Activated CD8-positive, alpha-beta T cell treated with anti-CD3 and anti-CD28 coated beads, Interleukin-2, amount 10 ng/mL, durations not matched to agents 7 days and 5 days (primary cell): ENCODE results near the gene ASCL2. TPM values are rescaled to one million over a fixed set of nuclear protein-coding genes. Genes with fewer than 3 reads are reported as not detected.

Experiments
- ATAC-seq: fragments of 150-1000 bp; cut with Tn5 transposase; one replicate; pipeline ENCODE4 v1.10.0; 2021; ENCODE audit warnings: moderate library complexity
- CTCF ChIA-PET: fragments of 350-600 bp; sonication (Branson Sonifier 250); formaldehyde crosslinking; loops from one replicate; lab custom pipeline; 2021; ENCODE audit warnings: antibody characterized with exemption; lab: Charles Lee
- POLR2A ChIA-PET: fragments of 350-600 bp; sonication (Branson Sonifier 250); formaldehyde crosslinking; loops from one replicate; lab custom pipeline; 2021; ENCODE audit warnings: antibody characterized with exemption; lab: Charles Lee
- DNase-seq: peaks from one replicate; pipeline ENCODE4 v3.0.0-alpha.2; 2020
- H3K27ac Mint-ChIP-seq: one replicate; pipeline ENCODE4 v1.8.0; 2021; ENCODE audit warnings: mild to moderate bottlenecking, mixed read lengths
- H3K27me3 Mint-ChIP-seq: one replicate; pipeline ENCODE4 v1.8.0; 2021; ENCODE audit warnings: low read depth, mixed read lengths
- H3K36me3 Mint-ChIP-seq: one replicate; pipeline ENCODE4 v1.8.0; 2021; ENCODE audit warnings: low read depth, mixed read lengths
- H3K4me1 Mint-ChIP-seq: one replicate; pipeline ENCODE4 v1.8.0; 2021; ENCODE audit warnings: low read depth, mixed read lengths
- H3K4me3 Mint-ChIP-seq: one replicate; pipeline ENCODE4 v1.8.0; 2021; ENCODE audit warnings: mild to moderate bottlenecking, mixed read lengths
- H3K9me3 Mint-ChIP-seq: one replicate; pipeline ENCODE4 v1.8.0; 2022; ENCODE audit warnings: mixed read lengths; ENCODE audit not compliant: insufficient read depth
- total RNA-seq, 2 experiments: library from RNA; stranded (reverse); gene quantifications; one replicate each; pipeline ENCODE4 v1.2.3, GENCODE V29; 2021

ASCL2 gene
- total RNA-seq, 2 experiments from 2014 or later = 0.13 to 0.53 TPM

DNA sequence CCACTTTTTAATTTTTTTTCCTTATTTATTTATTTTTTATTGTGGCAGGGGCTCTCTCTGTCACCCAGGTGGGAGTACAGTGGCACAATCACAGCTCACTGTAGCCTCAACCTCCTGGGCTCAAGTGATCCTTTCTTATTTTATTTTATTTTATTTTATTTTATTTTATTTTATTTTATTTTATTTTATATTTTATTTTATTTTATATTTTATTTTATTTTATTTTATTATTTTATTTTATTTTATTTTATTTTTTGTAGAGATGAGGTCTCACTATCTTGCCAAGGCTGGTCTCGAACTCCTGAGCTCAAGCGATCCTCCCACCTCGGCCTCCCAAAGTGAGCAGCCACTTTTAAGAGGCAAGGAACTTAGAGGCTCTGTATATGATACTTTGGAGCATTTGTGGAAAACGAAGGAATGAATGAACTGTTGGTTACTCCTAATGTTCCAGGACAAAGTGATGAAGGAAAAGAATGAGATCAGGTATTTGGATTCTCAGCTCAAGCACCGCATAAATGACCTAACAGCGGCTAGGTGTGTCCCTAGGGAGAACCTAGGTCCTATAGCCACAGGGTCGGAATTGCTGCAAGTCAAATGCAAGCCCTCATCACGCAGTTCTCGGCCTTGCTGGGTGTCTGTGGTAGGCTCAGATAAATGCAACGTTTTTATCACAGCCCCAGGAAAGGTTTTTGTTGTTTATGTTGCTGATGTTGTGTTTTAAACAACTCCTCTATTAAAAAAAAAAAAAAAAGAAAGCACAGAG, 36.5 kb downstream of the ASCL2 start:
- H3K27me3 Mint-ChIP-seq = peaks cover 23% of the 10 kb centered on the region
- H3K4me3 Mint-ChIP-seq = no peak overlapping the region
- ChIA-PET CTCF (no interaction called here), POLR2A (no interaction called here)
- no peaks in the 10 kb centered on the region for H3K36me3 Mint-ChIP-seq
- no peak for DNase-seq
- H3K4me1 Mint-ChIP-seq = no peaks in the 10 kb centered on the region
- H3K9me3 Mint-ChIP-seq = peaks cover 13% of the 10 kb centered on the region
- no peak overlapping the region for H3K27ac Mint-ChIP-seq
- ATAC-seq = no peak

DNA sequence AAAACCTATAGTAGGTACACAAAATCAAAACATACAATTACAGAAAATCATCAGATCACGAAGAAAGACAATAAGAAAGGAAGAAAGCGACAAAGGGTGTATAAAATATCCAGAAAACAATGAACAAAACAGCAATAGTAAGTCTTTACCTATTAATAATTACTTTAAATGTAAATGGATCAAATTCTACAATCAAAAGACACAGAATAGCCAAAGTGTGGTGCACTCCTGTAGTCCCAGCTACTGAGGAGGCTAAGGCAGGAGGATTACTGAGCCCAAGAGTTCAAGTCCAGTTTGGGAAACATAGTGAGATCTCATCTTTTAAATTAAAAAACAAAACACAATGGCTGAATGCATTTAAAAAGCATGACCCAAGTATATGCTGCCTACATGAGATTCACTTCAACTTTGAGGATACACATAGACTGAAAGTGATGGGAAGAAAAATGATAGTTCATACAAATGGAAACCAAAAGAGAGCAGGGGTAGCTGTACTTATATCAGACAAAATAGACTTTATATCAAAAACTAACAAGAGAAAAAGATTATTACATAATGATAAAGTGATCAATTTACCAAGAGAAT, 40.6 kb downstream of the ASCL2 start:
- ATAC-seq = no peak
- no peak for DNase-seq
- no peak overlapping the region for H3K4me3 Mint-ChIP-seq
- CTCF ChIA-PET = no interaction called here
- H3K27me3 Mint-ChIP-seq = peaks cover 33% of the 10 kb centered on the region
- no peaks in the 10 kb centered on the region for H3K36me3 Mint-ChIP-seq
- POLR2A ChIA-PET = no interaction called here
- H3K27ac Mint-ChIP-seq = no peak overlapping the region
- H3K9me3 Mint-ChIP-seq = peaks cover 13% of the 10 kb centered on the region
- H3K4me1 Mint-ChIP-seq = no peaks in the 10 kb centered on the region

DNA sequence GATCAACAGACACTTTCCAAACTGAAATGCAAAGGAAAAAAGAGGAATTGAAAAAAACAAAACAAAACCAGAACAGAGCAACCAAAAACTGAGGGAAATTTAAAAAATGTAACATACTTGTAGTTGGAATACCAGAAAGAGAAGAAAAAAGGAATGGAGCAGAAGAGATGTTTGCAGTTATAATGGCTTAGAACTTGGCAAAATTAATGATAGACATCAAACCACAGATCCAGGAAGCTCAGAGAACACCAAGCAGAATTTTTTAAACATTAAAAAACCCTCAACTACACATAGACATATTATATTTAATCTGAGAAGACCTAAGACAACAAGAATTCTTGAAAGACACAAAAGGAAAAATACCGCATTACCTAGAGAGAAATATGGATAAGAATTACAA, 46.1 kb downstream of the ASCL2 start:
- peaks cover under 1% of the 10 kb centered on the region for H3K9me3 Mint-ChIP-seq
- H3K36me3 Mint-ChIP-seq = peaks cover 2% of the 10 kb centered on the region
- H3K4me1 Mint-ChIP-seq = no peaks in the 10 kb centered on the region
- H3K27me3 Mint-ChIP-seq = peaks cover 36% of the 10 kb centered on the region
- CTCF ChIA-PET = interaction anchor here (1.0 kb wide), 1 partner anchor 30 kb away, joined by 3 read pairs; no protein-coding TSS in a partner anchor
- POLR2A ChIA-PET = no interaction called here
- no peak overlapping the region for H3K4me3 Mint-ChIP-seq
- no peak overlapping the region for H3K27ac Mint-ChIP-seq
- no peak for DNase-seq
- ATAC-seq = no peak

DNA sequence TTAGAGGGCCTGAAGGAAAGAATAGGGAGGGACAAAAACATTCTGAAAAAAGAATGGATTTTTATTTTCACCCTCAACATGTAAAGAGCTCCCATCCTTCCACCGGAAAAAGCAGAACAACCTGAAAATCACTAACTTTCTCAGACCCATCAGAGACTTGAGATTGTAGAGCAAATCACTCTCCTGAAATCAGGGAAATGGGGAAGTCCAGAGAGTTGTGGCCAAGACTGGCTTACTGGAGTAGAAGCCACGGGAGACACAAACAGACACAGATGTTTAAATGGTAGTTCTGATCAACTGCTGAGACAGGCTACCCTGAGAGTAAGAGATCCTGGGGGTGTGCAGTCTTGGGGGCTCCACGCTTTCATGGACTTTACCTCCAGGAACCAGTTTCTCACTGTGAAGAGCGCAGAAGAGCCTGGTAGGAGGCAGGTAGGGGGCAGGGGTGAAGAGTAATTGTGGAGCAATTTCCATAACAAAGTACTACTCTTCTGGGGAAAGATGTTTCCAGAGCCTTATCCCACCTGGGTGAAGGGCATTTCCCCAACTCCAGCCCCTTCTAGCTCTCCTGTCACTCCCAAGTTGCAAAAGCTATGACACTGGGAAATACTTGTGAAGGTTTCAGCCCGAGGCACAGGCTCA, 47.1 kb downstream of the ASCL2 start:
- DNase-seq = no peak
- ChIA-PET CTCF (interaction anchor here (0.7 to 1.1 kb wide), 2 partner anchors 26 to 37 kb away, joined by 3 to 4 read pairs; no protein-coding TSS in a partner anchor), POLR2A (no interaction called here)
- Mint-ChIP-seq H3K27me3 (peaks cover 36% of the 10 kb centered on the region), H3K4me3 (no peak overlapping the region), H3K4me1 (no peaks in the 10 kb centered on the region), H3K27ac (no peak overlapping the region), H3K9me3 (no peaks in the 10 kb centered on the region), H3K36me3 (peaks cover 2% of the 10 kb centered on the region)
- no peak for ATAC-seq

DNA sequence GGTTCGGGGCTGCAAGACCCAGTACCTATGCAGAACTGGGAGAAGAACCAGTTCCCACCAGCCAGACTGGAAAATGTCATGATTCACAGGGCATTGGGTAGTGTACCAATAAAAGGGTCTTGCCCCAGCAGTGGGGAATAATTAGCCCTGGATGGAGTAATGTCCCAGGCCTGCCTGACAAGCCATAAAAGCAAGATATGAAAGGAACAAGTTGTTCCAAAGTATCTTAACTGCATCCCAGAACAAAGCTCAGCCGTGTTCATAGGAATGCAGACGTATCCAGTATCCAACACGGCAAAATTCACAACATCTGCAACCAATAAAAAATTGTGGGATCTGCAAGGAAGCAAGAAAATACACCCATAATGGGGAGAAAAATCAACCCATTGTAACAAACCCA, 47.9 kb downstream of the ASCL2 start:
- no peak for DNase-seq
- ChIA-PET CTCF (interaction anchor here (0.7 to 1.1 kb wide), 2 partner anchors 25 to 36 kb away, joined by 3 to 4 read pairs; no protein-coding TSS in a partner anchor), POLR2A (no interaction called here)
- Mint-ChIP-seq H3K36me3 (peaks cover 2% of the 10 kb centered on the region), H3K27ac (no peak overlapping the region), H3K4me1 (no peaks in the 10 kb centered on the region), H3K4me3 (no peak overlapping the region), H3K27me3 (peaks cover 35% of the 10 kb centered on the region), H3K9me3 (no peaks in the 10 kb centered on the region)
- no peak for ATAC-seq

DNA sequence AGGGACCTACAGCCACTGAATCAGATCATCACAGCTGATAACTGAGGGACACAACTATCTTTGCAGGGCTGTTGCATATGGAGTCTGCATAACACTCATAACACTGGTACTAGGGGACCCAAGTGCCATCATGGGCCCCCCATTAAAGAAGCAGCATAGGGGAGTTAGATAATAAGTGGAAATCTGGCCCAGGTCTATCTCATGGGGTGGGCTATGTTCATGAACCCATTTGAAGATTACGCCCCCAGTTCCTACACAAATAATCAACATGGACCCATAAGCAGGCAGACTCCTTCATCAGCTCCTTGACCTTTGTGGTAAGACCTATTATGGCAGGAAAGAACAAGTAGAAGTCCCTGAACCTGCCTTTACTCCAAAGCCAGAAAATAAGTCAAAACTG, 48.8 kb downstream of the ASCL2 start:
- H3K27ac Mint-ChIP-seq = no peak overlapping the region

DNA sequence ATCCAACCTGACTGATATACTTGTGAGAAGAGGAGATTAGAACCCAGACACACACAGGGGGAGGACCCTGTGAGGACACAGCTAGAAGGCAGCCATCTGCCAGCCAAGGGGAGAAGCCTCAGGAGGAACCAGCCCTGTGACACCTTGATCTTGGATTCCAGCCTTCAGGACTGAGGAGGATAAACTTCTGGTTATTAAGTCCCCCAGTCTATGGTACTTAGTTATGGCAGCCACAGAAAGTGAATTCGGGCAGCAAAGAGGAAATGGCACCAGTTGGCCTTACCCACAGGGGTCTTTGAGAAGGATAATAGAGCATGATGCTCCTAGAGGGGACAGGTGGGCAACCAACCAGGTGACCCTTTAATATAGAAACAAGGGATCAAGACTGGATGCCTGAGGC, 49.4 kb downstream of the ASCL2 start:
- DNase-seq (no peak), ATAC-seq (no peak)
- Mint-ChIP-seq H3K4me3 (no peak overlapping the region), H3K27me3 (peaks cover 33% of the 10 kb centered on the region), H3K9me3 (no peaks in the 10 kb centered on the region), H3K36me3 (peaks cover 2% of the 10 kb centered on the region), H3K27ac (no peak overlapping the region), H3K4me1 (no peaks in the 10 kb centered on the region)
- POLR2A ChIA-PET = no interaction called here
- CTCF ChIA-PET = no interaction called here

More for the DNA sequence above, 48.8 kb downstream of the ASCL2 start:
- POLR2A ChIA-PET = no interaction called here
- Mint-ChIP-seq H3K27me3 (peaks cover 33% of the 10 kb centered on the region), H3K36me3 (peaks cover 2% of the 10 kb centered on the region), H3K4me1 (no peaks in the 10 kb centered on the region), H3K9me3 (no peaks in the 10 kb centered on the region), H3K4me3 (no peak overlapping the region)
- DNase-seq (no peak), ATAC-seq (no peak)
- CTCF ChIA-PET = no interaction called here

DNA sequence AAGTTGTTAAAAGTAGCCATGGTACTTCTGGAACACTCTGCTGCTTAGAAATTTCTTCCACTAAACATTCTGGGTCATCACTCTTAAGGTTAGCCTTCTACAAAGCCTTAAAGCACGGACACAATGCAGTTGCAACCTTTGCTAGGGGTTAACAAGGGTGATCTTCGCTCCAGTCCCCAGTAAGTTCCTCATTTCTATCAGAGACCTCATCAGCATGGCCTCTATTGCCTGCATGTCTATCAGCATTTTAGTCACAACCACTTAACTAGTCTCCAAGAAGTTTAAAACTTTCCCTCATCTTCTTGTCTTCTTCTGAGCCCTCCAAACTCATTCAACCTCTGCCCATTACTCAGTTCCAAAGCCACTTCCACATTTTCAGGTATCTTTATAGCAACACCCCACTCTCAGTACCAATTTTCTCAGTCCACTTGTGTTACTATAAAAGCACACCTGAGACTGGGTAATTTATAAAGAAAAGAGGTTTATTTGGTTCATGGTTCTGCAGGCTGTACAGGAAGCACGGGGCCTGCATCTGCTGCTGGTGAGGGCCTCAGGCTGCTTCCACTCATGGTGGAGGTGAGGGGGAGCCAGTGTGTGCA, 50.1 kb downstream of the ASCL2 start:
- Mint-ChIP-seq H3K9me3 (no peaks in the 10 kb centered on the region), H3K36me3 (peaks cover 2% of the 10 kb centered on the region), H3K27me3 (peaks cover 30% of the 10 kb centered on the region), H3K27ac (no peak overlapping the region), H3K4me3 (no peak overlapping the region), H3K4me1 (no peaks in the 10 kb centered on the region)
- DNase-seq (no peak), ATAC-seq (no peak)
- CTCF ChIA-PET = no interaction called here
- POLR2A ChIA-PET = no interaction called here

DNA sequence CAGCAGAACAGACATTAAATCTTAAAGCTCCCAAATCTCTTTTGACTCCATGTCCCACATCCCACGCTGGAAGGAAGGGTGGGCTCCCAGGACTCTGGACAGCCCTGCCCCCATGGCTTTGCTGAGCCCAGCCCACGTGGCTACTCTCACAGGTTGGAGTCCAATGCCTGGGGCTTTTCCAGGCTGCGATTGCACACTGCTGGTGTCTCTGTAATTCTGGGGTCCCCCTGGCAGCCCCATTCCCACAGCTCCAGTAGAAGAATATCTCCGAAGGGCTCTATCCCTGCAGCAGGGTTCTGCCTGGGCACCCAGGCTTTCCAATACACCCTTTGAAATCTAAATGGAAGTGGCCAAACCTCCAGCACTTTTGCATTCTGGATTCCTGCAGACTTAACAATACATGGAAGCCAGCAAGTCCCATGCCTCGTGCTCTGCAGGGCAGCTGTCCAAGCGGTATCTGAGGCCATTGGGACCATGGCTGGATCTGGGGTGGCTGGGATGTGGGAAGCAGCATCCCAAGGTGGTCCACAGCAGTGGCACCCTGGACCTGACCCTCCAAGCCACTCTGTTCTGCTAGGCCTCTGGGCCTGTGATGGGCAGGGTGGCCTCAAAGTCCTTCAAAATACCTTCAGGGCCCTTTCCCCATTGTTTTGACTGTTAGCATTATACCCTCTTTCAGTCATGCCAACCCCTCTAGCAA, 50.9 kb downstream of the ASCL2 start:
- DNase-seq (peak; percentile 12), ATAC-seq (no peak)
- H3K27me3 Mint-ChIP-seq = peaks cover 28% of the 10 kb centered on the region
- no peak overlapping the region for H3K4me3 Mint-ChIP-seq
- H3K27ac Mint-ChIP-seq = no peak overlapping the region
- peaks cover 2% of the 10 kb centered on the region for H3K36me3 Mint-ChIP-seq
- ChIA-PET CTCF (no interaction called here), POLR2A (no interaction called here)
- H3K4me1 Mint-ChIP-seq = peaks cover under 1% of the 10 kb centered on the region
- H3K9me3 Mint-ChIP-seq = no peaks in the 10 kb centered on the region
